Measurements from ENCODE around the gene GAB1. TPM values are rescaled to one million over a fixed set of nuclear protein-coding genes. Genes with fewer than 3 reads are reported as not detected.

The GAB1 gene
- total and polyA plus RNA-seq, 2 of the 8 experiments (the other 6 are each of a cell fraction or from before 2014, with no cell fraction given): 6.8 to 21.3 TPM

- TF ChIP-seq, protein P1, sequence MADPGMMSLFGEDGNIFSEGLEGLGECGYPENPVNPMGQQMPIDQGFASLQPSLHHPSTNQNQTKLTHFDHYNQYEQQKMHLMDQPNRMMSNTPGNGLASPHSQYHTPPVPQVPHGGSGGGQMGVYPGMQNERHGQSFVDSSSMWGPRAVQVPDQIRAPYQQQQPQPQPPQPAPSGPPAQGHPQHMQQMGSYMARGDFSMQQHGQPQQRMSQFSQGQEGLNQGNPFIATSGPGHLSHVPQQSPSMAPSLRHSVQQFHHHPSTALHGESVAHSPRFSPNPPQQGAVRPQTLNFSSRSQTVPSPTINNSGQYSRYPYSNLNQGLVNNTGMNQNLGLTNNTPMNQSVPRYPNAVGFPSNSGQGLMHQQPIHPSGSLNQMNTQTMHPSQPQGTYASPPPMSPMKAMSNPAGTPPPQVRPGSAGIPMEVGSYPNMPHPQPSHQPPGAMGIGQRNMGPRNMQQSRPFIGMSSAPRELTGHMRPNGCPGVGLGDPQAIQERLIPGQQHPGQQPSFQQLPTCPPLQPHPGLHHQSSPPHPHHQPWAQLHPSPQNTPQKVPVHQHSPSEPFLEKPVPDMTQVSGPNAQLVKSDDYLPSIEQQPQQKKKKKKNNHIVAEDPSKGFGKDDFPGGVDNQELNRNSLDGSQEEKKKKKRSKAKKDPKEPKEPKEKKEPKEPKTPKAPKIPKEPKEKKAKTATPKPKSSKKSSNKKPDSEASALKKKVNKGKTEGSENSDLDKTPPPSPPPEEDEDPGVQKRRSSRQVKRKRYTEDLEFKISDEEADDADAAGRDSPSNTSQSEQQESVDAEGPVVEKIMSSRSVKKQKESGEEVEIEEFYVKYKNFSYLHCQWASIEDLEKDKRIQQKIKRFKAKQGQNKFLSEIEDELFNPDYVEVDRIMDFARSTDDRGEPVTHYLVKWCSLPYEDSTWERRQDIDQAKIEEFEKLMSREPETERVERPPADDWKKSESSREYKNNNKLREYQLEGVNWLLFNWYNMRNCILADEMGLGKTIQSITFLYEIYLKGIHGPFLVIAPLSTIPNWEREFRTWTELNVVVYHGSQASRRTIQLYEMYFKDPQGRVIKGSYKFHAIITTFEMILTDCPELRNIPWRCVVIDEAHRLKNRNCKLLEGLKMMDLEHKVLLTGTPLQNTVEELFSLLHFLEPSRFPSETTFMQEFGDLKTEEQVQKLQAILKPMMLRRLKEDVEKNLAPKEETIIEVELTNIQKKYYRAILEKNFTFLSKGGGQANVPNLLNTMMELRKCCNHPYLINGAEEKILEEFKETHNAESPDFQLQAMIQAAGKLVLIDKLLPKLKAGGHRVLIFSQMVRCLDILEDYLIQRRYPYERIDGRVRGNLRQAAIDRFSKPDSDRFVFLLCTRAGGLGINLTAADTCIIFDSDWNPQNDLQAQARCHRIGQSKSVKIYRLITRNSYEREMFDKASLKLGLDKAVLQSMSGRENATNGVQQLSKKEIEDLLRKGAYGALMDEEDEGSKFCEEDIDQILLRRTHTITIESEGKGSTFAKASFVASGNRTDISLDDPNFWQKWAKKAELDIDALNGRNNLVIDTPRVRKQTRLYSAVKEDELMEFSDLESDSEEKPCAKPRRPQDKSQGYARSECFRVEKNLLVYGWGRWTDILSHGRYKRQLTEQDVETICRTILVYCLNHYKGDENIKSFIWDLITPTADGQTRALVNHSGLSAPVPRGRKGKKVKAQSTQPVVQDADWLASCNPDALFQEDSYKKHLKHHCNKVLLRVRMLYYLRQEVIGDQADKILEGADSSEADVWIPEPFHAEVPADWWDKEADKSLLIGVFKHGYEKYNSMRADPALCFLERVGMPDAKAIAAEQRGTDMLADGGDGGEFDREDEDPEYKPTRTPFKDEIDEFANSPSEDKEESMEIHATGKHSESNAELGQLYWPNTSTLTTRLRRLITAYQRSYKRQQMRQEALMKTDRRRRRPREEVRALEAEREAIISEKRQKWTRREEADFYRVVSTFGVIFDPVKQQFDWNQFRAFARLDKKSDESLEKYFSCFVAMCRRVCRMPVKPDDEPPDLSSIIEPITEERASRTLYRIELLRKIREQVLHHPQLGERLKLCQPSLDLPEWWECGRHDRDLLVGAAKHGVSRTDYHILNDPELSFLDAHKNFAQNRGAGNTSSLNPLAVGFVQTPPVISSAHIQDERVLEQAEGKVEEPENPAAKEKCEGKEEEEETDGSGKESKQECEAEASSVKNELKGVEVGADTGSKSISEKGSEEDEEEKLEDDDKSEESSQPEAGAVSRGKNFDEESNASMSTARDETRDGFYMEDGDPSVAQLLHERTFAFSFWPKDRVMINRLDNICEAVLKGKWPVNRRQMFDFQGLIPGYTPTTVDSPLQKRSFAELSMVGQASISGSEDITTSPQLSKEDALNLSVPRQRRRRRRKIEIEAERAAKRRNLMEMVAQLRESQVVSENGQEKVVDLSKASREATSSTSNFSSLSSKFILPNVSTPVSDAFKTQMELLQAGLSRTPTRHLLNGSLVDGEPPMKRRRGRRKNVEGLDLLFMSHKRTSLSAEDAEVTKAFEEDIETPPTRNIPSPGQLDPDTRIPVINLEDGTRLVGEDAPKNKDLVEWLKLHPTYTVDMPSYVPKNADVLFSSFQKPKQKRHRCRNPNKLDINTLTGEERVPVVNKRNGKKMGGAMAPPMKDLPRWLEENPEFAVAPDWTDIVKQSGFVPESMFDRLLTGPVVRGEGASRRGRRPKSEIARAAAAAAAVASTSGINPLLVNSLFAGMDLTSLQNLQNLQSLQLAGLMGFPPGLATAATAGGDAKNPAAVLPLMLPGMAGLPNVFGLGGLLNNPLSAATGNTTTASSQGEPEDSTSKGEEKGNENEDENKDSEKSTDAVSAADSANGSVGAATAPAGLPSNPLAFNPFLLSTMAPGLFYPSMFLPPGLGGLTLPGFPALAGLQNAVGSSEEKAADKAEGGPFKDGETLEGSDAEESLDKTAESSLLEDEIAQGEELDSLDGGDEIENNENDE (IDR thresholded peaks at IDR 0.05; ENCODE audit: insufficient replicate concordance, low read length): no peak
- TF ChIP-seq TCF12 (IDR thresholded peaks at IDR 0.05; ENCODE audit: low read depth, low read length): no peak
- no peak for TF ChIP-seq BCL11A (IDR thresholded peaks at IDR 0.05; ENCODE audit: low read depth in 2 of 2, low read length in 2 of 2)
- no peak for TF ChIP-seq EP300 (IDR thresholded peaks at IDR 0.05; ENCODE audit: borderline replicate concordance in 1 of 2, low read depth in 2 of 2, low read length in 2 of 2)
- no peak for TF ChIP-seq CHD1 (IDR thresholded peaks at IDR 0.05; ENCODE audit: low read depth, low read length)
- no peak for TF ChIP-seq JUND (IDR thresholded peaks at IDR 0.05; ENCODE audit: low read length)
- no peak for TF ChIP-seq MAX (IDR thresholded peaks at IDR 0.05)
- no peak for TF ChIP-seq JUN (IDR thresholded peaks at IDR 0.05; ENCODE audit: low read depth, low read length)
- no peak for TF ChIP-seq RBBP5 (IDR thresholded peaks at IDR 0.05; ENCODE audit: borderline replicate concordance, low read depth, low read length)
These were observed 31.2 kb downstream of the GAB1 start (continued) for GRCh38 chr4:143367863-143368262.
